Endodermal cell (in vitro differentiated cells): ENCODE data around the gene HIP1. TPM values are rescaled to one million over a fixed set of nuclear protein-coding genes. Genes with fewer than 3 reads are reported as not detected.
A peak's percentile ranks its signal among the peaks of the same experiment; 100 is the strongest.
"Not testable (repeated sequence)": the region's sequence is repeated elsewhere in the genome, so short reads cannot be mapped to it uniquely, and the experiment has no call there.

ENCODE experiments used
- DNase-seq: peaks from one replicate; pipeline ENCODE4 v3.0.0-alpha.2; 2017
- H3K27ac ChIP-seq: 2 replicates; pipeline ENCODE4 v1.5.1; 2013; ENCODE audit warnings: mild to moderate bottlenecking, low read depth, low read length, moderate library complexity
- H3K27me3 ChIP-seq: 2 replicates; pipeline ENCODE4 v1.6.1; 2013; ENCODE audit warnings: mild to moderate bottlenecking, low read length, moderate library complexity; ENCODE audit not compliant: insufficient read depth, control insufficient read depth, poor library complexity, severe bottlenecking
- H3K36me3 ChIP-seq: 2 replicates; pipeline ENCODE4 v1.7.0; 2013; ENCODE audit warnings: mild to moderate bottlenecking, low read length, moderate library complexity; ENCODE audit not compliant: control insufficient read depth, insufficient read depth
- H3K4me1 ChIP-seq: one replicate; pipeline ENCODE4 v1.7.0; 2013; ENCODE audit warnings: low read length; ENCODE audit not compliant: control insufficient read depth, insufficient read depth
- H3K4me3 ChIP-seq: 2 replicates; pipeline ENCODE4 v1.5.1; 2013; ENCODE audit warnings: mild to moderate bottlenecking, low read length, moderate library complexity
- H3K9ac ChIP-seq: 2 replicates; pipeline ENCODE4 v1.6.1; 2013; ENCODE audit warnings: mild to moderate bottlenecking, low read length, moderate library complexity; ENCODE audit not compliant: poor library complexity, severe bottlenecking; ENCODE audit errors: extremely low read depth
- H3K9me3 ChIP-seq: 2 replicates; pipeline ENCODE4 v1.6.1; 2013; ENCODE audit warnings: mild to moderate bottlenecking, low read length, moderate library complexity; ENCODE audit not compliant: control insufficient read depth
- H3K27ac Mint-ChIP-seq: 2 replicates; pipeline ENCODE4 v1.8.0; 2020; ENCODE audit warnings: mixed read lengths
- H3K27me3 Mint-ChIP-seq: 2 replicates; pipeline ENCODE4 v1.8.0; 2021; ENCODE audit warnings: mild to moderate bottlenecking, mixed read lengths; ENCODE audit not compliant: insufficient read depth
- H3K36me3 Mint-ChIP-seq: 2 replicates; pipeline ENCODE4 v1.8.0; 2020; ENCODE audit warnings: low read depth, mixed read lengths
- H3K4me1 Mint-ChIP-seq: 2 replicates; pipeline ENCODE4 v1.8.0; 2020; ENCODE audit warnings: mixed read lengths
- H3K4me3 Mint-ChIP-seq: 2 replicates; pipeline ENCODE4 v1.8.0; 2020; ENCODE audit warnings: mild to moderate bottlenecking, moderate library complexity, mixed read lengths
- H3K9me3 Mint-ChIP-seq: 2 replicates; pipeline ENCODE4 v1.8.0; 2020; ENCODE audit warnings: mild to moderate bottlenecking, mixed read lengths
- WGBS, 2 experiments: methylation state at CpG; one replicate each; pipeline versions ENCODE4 v1.1.5 to v1.1.7; 2013; ENCODE audit warnings: missing lambda C conversion rate in 2 of 2, mixed read lengths in 1 of 2; ENCODE audit not compliant: insufficient coverage in 1 of 2, insufficient read length in 1 of 2; 5-methylcytosine and 5-hydroxymethylcytosine counted together
- total RNA-seq, 2 donors: library from RNA; stranded (reverse); fragmentation: NEBNext Ultra II Directional in 1 of 2; extraction: Animal tissue kit (Norgen Biotek cat#: 25700) in 1 of 2; gene quantifications; 2 replicates in 1 of 2; 3 replicates in 1 of 2; pipeline ENCODE4 v1.2.1, GENCODE V29; 2021
- TF ChIP-seq, protein P1 (sequence below): fragments of 200-600 bp; sonication (generic); conservative IDR thresholded peaks from 2 replicates; pipeline ENCODE4 v1.5.0; 2021; ENCODE audit warnings: antibody characterized with exemption, mild to moderate bottlenecking

HIP1 gene
- total RNA-seq, 2 donors from 2014 or later, result 64.7 to 70.0 TPM

DNA sequence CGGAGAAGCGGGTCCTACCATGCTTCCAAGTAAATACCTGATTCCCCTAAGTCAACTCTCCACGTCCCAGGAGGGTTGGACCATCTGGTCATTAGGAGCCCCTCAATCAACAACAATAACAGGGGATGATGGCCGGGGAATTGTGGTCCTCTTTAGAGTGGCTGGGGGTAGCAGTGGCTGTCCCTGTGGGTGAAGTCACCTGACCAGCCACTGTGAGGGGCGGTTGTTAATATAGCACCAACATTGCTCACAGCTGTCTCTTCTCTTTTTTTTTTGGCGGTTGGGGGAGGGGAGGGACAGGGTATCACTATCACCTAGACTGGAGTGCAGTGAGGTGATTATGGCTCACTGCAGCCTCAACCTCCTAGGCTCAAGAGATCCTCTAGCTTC lies 178.8 kb downstream of the HIP1 start:
- H3K27ac Mint-ChIP-seq, result peak overlapping the region; percentile 76
- H3K4me3 ChIP-seq, result no peak overlapping the region
- H3K4me1 ChIP-seq, result no peaks in the 10 kb centered on the region
- H3K27me3 Mint-ChIP-seq, result no peaks in the 10 kb centered on the region
- H3K9ac ChIP-seq, result no peak overlapping the region
- no peak overlapping the region for H3K27ac ChIP-seq
- H3K36me3 ChIP-seq, result peaks cover 70% of the 10 kb centered on the region
- H3K4me3 Mint-ChIP-seq, result no peak overlapping the region
- no peaks in the 10 kb centered on the region for H3K4me1 Mint-ChIP-seq
- 93 to 96% methylated on average over 3 to 6 of the region's 6 CpGs for WGBS, 2 experiments
- peaks cover 82% of the 10 kb centered on the region for H3K36me3 Mint-ChIP-seq
- TF ChIP-seq, protein P1, sequence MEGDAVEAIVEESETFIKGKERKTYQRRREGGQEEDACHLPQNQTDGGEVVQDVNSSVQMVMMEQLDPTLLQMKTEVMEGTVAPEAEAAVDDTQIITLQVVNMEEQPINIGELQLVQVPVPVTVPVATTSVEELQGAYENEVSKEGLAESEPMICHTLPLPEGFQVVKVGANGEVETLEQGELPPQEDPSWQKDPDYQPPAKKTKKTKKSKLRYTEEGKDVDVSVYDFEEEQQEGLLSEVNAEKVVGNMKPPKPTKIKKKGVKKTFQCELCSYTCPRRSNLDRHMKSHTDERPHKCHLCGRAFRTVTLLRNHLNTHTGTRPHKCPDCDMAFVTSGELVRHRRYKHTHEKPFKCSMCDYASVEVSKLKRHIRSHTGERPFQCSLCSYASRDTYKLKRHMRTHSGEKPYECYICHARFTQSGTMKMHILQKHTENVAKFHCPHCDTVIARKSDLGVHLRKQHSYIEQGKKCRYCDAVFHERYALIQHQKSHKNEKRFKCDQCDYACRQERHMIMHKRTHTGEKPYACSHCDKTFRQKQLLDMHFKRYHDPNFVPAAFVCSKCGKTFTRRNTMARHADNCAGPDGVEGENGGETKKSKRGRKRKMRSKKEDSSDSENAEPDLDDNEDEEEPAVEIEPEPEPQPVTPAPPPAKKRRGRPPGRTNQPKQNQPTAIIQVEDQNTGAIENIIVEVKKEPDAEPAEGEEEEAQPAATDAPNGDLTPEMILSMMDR, result no peak
- no peaks in the 10 kb centered on the region for H3K27me3 ChIP-seq
- no peak for DNase-seq
- H3K9me3 Mint-ChIP-seq, result peaks cover 4% of the 10 kb centered on the region
- H3K9me3 ChIP-seq, result peaks cover 20% of the 10 kb centered on the region

DNA sequence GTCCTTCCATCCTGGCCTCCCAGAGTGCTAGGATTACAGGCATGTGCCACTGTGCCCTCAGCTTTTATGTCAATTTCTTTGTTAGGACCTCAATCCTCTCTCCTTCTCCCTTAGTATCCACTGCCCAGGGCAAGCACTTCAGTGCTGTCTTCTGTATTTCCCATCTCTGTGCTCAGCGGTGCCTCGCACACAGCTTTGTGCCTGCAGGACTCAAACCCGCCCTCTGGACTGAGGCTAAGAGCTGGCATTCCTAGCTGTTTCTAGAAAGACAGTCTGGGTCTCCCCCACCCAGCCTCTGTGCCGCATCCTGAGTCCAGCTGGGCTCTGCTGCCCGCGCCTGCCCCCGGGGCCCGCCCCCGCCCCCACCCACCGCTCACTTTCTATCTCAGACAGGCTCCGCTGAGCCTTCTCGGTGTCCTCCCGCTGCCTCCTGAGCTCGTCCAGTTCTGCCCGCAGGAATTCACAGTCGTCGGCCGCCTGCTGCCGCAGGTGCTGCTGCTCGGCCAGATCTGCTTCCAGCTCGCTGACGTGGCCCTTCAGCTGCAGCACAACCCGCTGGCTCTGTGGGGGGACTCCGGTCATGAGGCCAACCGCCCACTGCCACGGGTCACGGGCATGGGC lies 179.3 kb downstream of the HIP1 start:
- peaks cover 20% of the 10 kb centered on the region for H3K9me3 ChIP-seq
- H3K4me3 ChIP-seq, result no peak overlapping the region
- Mint-ChIP-seq H3K36me3 (peaks cover 81% of the 10 kb centered on the region), H3K9me3 (peaks cover 4% of the 10 kb centered on the region), H3K4me3 (no peak overlapping the region), H3K27ac (peak overlapping the region; percentile 76), H3K27me3 (no peaks in the 10 kb centered on the region), H3K4me1 (no peaks in the 10 kb centered on the region)
- H3K9ac ChIP-seq, result no peak overlapping the region
- no peaks in the 10 kb centered on the region for H3K27me3 ChIP-seq
- 95% methylated on average over 19 to 27 of the region's 27 CpGs for WGBS, 2 experiments
- DNase-seq, result no peak
- TF ChIP-seq, protein P1, result no peak
- peaks cover 73% of the 10 kb centered on the region for H3K36me3 ChIP-seq
- H3K27ac ChIP-seq, result peak overlapping the region; percentile 32
- no peaks in the 10 kb centered on the region for H3K4me1 ChIP-seq

DNA sequence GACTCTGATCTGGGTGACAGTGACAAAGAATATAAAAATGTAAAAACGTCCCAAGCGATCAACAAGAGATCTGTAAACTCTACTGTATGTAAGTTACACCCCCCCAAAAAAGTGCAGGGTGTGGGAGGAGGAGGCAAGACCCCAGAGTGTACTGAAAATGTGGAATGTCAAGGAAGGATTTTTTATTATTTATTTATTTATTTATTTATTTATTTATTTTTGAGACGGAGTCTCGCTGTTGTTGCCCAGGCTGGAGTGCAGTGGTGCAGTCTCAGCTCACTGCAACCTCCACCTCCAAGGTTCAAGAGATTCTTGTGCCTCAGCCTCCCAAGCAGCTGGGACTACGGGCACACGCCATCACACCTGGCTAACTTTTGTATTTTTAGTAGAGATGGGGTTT lies 181.9 kb downstream of the HIP1 start:
- not testable (repeated sequence) for H3K4me3 Mint-ChIP-seq, H3K27me3 Mint-ChIP-seq, H3K4me1 ChIP-seq, H3K9me3 Mint-ChIP-seq, H3K9me3 ChIP-seq, H3K27ac ChIP-seq, H3K4me1 Mint-ChIP-seq, H3K9ac ChIP-seq, H3K27me3 ChIP-seq, H3K27ac Mint-ChIP-seq, DNase-seq, H3K4me3 ChIP-seq
- 82 to 100% methylated on average over 4 to 6 of the region's 6 CpGs for WGBS, 2 experiments
- peaks cover 70% of the 10 kb centered on the region for H3K36me3 ChIP-seq
- H3K36me3 Mint-ChIP-seq, result peaks cover 80% of the 10 kb centered on the region

DNA sequence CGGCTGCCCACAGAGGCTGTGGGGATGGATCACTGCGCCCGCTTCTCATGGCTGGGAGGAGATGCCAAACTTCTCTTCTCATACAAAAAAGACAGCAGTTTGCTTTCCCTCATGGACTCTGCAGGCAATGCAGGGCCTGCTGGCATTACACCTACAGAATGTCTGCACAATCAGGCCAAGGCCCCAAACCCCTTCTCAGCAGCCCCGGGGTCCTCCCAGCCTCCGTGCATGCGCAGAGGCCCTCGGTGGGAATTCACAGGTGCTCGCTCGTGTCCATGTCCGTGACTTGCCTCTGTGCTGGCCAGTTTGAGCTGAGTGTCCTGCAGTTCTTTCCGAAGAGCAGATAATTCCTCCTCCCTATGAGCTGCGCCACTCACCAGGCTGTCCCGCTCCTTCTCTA lies 183.0 kb downstream of the HIP1 start:
- no peak for DNase-seq
- no peaks in the 10 kb centered on the region for H3K9me3 ChIP-seq
- H3K4me3 ChIP-seq, result no peak overlapping the region
- 95 to 98% methylated on average over 7 to 13 of the region's 13 CpGs for WGBS, 2 experiments
- Mint-ChIP-seq H3K9me3 (no peaks in the 10 kb centered on the region), H3K4me3 (no peak overlapping the region), H3K27me3 (no peaks in the 10 kb centered on the region), H3K36me3 (peaks cover 77% of the 10 kb centered on the region), H3K27ac (no peak overlapping the region), H3K4me1 (no peaks in the 10 kb centered on the region)
- H3K27ac ChIP-seq, result no peak overlapping the region
- no peak overlapping the region for H3K9ac ChIP-seq
- H3K27me3 ChIP-seq, result no peaks in the 10 kb centered on the region
- H3K4me1 ChIP-seq, result no peaks in the 10 kb centered on the region
- peaks cover 71% of the 10 kb centered on the region for H3K36me3 ChIP-seq
- TF ChIP-seq, protein P1, result no peak
